DND-41 (cell line): ENCODE data around the gene LIME1.

Source experiments
- CTCF ChIP-seq: IDR thresholded peaks from 2 replicates; pipeline ENCODE4 v1.5.1; 2012; ENCODE audit warnings: borderline replicate concordance, low read length, moderate library complexity, mild to moderate bottlenecking; ENCODE audit not compliant: poor library complexity, severe bottlenecking; ENCODE audit errors: extremely low read depth
- EZH2 ChIP-seq: IDR thresholded peaks from 3 replicates; pipeline ENCODE4 v1.6.1; 2012; ENCODE audit warnings: borderline replicate concordance, low read depth, mild to moderate bottlenecking, moderate library complexity, low read length, inconsistent platforms; ENCODE audit not compliant: severe bottlenecking

- TF ChIP-seq CTCF (no peak), EZH2 (no peak)
These were observed 48.9 kb upstream of the LIME1 start for GRCh38 chr20:63687419-63688178.
